GM19025 (cell line): ENCODE data around the gene GBX2.
"Not testable (repeated sequence)": the region's sequence is repeated elsewhere in the genome, so short reads cannot be mapped to it uniquely, and the experiment has no call there.

Experiments
- ATAC-seq: cut with Tn5 transposase; IDR thresholded peaks from one replicate; pipeline ENCODE4 v1.9.1; 2021; ENCODE audit warnings: mild to moderate bottlenecking, low read depth, moderate library complexity; ENCODE audit not compliant: unreplicated experiment

Gene GBX2

GRCh38 chr2:236157815-236158498, 10.2 kb downstream of the GBX2 start:
- no peak for ATAC-seq

- no peak for ATAC-seq
Measured at GRCh38 chr2:236157366-236157765, 10.8 kb downstream of the GBX2 start.

- no peak for ATAC-seq
Measured at GRCh38 chr2:236156860-236157194, 11.4 kb downstream of the GBX2 start.

GRCh38 chr2:236156095-236156859, 11.9 kb downstream of the GBX2 start:
- ATAC-seq, result no peak

GRCh38 chr2:236155406-236155805, 12.8 kb downstream of the GBX2 start:
- ATAC-seq, result no peak

GRCh38 chr2:236146436-236146835, 21.8 kb downstream of the GBX2 start:
- no peak for ATAC-seq

- ATAC-seq, result no peak
Measured at GRCh38 chr2:236143811-236144210, 24.4 kb downstream of the GBX2 start.

- not testable (repeated sequence) for ATAC-seq
Measured at GRCh38 chr2:236141616-236142015, 26.6 kb downstream of the GBX2 start.

- ATAC-seq, result no peak
Measured at GRCh38 chr2:236137066-236137465, 31.1 kb downstream of the GBX2 start.

- ATAC-seq, result no peak
Measured at GRCh38 chr2:236136538-236136937, 31.6 kb downstream of the GBX2 start.

- ATAC-seq, result no peak
Measured at GRCh38 chr2:236133410-236134012, 34.7 kb downstream of the GBX2 start.

- ATAC-seq, result no peak
Measured at GRCh38 chr2:236131073-236131692, 37.0 kb downstream of the GBX2 start.

GRCh38 chr2:236130349-236130998, 37.7 kb downstream of the GBX2 start:
- ATAC-seq, result no peak

- no peak for ATAC-seq
Measured at GRCh38 chr2:236129935-236130334, 38.3 kb downstream of the GBX2 start.

GRCh38 chr2:236128321-236128720, 39.9 kb downstream of the GBX2 start:
- ATAC-seq, result no peak

- ATAC-seq, result no peak
Measured at GRCh38 chr2:236127010-236127409, 41.2 kb downstream of the GBX2 start.

GRCh38 chr2:236125541-236125940, 42.6 kb downstream of the GBX2 start:
- no peak for ATAC-seq

- ATAC-seq, result no peak
Measured at GRCh38 chr2:236124182-236124893, 43.8 kb downstream of the GBX2 start.

GRCh38 chr2:236123716-236124115, 44.5 kb downstream of the GBX2 start:
- ATAC-seq, result no peak

GRCh38 chr2:236122236-236122635, 46.0 kb downstream of the GBX2 start:
- ATAC-seq, result no peak
